Epithelial cell of proximal tubule (primary cell): ENCODE results near the gene SPACA5B. TPM values are rescaled to one million over a fixed set of nuclear protein-coding genes. Genes with fewer than 3 reads are reported as not detected.
"Not testable (repeated sequence)": the region's sequence is repeated elsewhere in the genome, so short reads cannot be mapped to it uniquely, and the experiment has no call there.

Experiments
- DNase-seq: peaks from one replicate; pipeline ENCODE4 v3.0.0-alpha.2; 2011; ENCODE audit warnings: low read depth
- H3K4me3 ChIP-seq: 2 replicates; pipeline ENCODE4 v1.5.1; 2011; ENCODE audit warnings: low read depth, mild to moderate bottlenecking, low read length
- total RNA-seq: library from RNA; depleted of rRNA; stranded (reverse); fragments of >200 nt; gene quantifications from 2 replicates; pipeline ENCODE4 v1.2.3, GENCODE V29; 2015
- TF ChIP-seq, protein P1 (sequence below): conservative IDR thresholded peaks from 2 replicates; pipeline ENCODE4 v1.5.1; 2012; ENCODE audit warnings: low read depth, mild to moderate bottlenecking, low read length

Gene SPACA5B
- total RNA-seq, 1 donor from 2014 or later: not detected

DNA sequence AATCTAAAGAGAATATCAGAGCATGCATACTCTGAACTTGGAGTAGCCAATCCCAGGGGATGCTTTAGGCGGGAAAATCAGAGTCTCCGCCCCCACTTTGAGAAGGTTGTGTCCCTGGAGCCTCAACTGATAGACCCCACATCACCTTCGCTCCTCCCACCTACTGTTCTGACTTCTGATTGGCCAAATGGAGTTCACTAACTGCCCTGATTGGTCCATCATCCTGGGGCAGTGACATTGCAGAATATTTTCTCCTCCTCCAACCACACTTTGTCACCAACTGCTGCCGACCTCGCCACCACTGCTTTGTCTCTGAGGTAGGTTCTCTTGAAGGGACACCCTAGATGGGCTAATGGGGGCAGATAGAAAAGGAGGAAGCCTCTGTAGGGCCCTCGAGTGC is 22.7 kb upstream of the SPACA5B start:
- DNase-seq: no peak
- no peak overlapping the region for H3K4me3 ChIP-seq

DNA sequence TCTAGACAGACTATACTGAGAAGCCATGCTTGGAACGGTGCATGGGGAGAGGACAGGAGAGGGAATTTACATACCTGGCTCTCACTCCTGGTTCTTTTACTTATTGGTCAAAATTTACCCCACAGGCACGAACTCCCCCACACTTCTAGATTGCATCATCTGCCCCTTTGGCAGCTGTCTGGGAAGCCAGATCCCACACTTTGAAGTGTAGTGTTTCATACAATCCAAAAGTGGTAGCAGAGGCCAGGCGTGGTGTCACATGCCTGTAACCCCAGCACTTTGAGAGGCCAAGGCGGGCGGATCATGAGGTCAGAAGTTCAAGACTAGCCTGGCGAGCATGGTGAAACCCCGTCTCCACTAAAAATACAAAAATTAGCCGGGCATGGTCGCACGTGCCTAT is 5.1 kb upstream of the SPACA5B start:
- not testable (repeated sequence) for DNase-seq, H3K4me3 ChIP-seq

More for the DNA sequence above, 22.7 kb upstream of the SPACA5B start:
- TF ChIP-seq, protein P1, sequence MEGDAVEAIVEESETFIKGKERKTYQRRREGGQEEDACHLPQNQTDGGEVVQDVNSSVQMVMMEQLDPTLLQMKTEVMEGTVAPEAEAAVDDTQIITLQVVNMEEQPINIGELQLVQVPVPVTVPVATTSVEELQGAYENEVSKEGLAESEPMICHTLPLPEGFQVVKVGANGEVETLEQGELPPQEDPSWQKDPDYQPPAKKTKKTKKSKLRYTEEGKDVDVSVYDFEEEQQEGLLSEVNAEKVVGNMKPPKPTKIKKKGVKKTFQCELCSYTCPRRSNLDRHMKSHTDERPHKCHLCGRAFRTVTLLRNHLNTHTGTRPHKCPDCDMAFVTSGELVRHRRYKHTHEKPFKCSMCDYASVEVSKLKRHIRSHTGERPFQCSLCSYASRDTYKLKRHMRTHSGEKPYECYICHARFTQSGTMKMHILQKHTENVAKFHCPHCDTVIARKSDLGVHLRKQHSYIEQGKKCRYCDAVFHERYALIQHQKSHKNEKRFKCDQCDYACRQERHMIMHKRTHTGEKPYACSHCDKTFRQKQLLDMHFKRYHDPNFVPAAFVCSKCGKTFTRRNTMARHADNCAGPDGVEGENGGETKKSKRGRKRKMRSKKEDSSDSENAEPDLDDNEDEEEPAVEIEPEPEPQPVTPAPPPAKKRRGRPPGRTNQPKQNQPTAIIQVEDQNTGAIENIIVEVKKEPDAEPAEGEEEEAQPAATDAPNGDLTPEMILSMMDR: no peak

DNA sequence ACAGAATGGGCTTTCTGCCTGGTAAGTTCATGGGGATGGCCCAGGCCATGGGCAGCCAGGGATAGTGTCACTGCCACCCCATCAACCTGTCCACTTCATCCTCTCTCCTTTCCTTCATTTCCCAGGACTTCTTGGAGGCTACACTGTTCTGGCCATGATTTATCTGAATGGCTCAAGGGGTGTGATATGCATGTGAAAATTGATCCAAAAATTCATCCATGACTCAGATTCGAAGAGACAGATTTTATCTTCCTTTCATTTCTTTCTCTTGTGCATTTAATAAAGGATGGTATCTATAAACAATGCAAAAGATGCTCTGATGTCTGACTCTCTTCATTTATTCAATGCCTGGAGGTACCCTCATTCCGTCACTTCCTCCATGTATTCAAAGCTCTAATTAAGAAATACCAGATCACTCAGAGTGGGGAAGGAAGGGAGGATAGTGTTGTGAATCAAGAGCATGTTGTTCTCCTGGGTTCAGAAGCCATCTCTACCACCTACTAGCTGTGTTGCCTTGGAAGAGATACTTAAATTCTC is 1.9 kb downstream of the SPACA5B start:
- H3K4me3 ChIP-seq, DNase-seq: not testable (repeated sequence)

DNA sequence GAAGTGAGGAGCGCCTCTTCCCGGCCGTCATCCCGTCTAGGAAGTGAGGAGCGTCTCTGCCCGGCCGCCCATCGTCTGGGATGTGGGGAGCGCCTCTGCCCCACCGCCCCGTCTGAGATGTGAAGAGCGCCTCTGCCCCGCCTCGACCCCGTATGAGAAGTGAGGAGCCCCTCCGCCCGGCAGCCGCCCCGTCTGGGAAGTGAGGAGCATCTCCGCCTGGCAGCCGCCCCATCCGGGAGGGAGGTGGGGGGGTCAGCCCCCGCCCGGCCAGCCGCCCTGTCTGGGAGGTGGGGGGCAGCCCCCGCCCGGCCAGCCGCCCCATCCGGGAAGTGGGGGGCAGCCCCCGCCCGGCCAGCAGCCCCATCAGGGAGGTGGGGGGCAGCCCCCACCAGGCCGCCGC is 8.7 kb downstream of the SPACA5B start:
- H3K4me3 ChIP-seq, DNase-seq: not testable (repeated sequence)

DNA sequence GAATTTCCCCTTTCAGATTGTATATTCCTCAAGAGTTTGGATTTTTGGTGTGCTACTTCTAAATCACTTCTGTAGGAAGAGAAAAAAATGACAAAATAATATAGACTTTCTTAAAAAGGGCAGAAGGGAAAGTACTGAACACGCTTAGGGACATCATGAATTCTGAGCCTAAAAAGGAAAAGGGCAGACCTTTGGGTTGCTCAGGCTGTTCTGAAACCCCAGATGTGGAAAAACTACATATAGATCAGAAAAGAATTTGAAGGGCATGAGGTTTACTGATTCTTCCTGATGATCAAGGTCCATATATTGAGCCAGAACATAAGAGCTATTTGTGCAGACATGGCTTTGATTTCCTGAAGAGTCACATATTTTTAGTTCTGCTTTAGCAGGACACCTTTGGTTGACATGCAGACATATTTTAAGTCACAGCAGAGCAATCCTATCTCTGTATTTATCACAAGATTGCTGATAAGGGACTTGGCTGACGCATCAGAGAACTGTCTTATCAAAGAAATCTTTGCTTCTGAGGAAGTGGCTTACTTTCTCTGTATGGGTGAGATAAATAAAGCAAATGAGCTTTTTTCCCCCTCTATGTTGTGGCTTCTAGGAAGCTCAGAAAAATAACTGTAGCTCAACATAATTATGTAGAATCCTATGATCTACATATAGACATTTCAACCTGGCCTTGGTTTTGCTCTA is 11.5 kb downstream of the SPACA5B start:
- not testable (repeated sequence) for DNase-seq, H3K4me3 ChIP-seq

DNA sequence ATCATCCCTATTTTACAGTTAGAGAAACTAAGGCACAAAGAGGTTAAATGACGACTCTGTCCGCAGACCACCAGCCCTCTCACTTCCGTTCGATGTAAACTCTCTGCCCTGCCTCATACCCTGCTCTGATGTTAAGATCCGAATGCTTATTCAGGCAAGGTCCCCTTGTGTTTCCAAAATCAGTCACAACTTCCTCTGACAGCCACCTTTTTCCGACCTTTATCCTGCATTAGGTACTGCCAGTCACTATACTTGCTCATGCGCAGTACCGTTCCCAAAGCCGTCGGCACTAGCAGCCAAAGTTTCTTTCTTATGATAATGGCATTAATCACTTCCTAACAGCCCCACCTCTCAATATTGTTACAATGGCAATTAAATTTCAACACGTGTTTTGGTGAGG is 12.3 kb downstream of the SPACA5B start:
- DNase-seq, H3K4me3 ChIP-seq: not testable (repeated sequence)

DNA sequence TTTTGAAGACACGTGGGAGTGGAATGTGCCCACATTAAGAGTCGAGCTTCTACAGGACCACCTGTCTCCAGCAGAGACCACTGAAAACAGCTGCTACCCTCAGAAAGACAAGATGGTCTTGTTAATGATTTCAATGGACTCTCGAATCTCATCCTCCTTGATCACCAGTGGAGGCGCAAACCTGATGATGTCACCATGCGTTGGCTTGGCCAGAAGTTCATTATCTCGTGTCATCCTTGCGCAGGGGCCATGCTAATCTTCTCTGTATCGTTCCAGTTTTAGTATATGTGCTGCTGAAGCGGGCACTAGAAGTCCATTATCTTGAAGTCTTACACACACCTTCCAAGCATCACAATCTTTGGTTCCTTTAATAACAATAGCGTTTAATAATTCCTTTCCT is 23.3 kb downstream of the SPACA5B start:
- TF ChIP-seq, protein P1: no peak
- H3K4me3 ChIP-seq: no peak overlapping the region
- DNase-seq: no peak

DNA sequence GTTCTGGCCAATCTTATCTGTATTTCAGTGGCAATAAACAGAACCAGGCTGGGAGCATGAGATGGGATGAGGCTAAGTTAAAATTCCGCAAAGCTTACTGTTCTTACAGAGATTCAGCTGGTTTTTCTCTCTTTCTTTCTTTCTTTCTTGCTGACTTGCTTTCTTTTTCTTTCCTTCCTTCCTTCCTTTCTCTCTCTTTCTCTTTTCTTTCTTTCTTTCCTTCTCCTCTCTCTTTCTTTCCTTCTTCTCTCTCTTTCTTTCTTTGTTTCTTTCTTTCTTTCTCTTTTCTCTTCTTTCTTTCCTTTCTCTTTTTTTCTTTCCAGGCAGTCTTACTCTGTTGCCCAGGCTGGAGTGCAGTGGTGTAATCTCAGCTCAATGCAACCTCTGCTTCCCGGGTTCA is 24.4 kb downstream of the SPACA5B start:
- TF ChIP-seq, protein P1: no peak
- no peak overlapping the region for H3K4me3 ChIP-seq
- no peak for DNase-seq

DNA sequence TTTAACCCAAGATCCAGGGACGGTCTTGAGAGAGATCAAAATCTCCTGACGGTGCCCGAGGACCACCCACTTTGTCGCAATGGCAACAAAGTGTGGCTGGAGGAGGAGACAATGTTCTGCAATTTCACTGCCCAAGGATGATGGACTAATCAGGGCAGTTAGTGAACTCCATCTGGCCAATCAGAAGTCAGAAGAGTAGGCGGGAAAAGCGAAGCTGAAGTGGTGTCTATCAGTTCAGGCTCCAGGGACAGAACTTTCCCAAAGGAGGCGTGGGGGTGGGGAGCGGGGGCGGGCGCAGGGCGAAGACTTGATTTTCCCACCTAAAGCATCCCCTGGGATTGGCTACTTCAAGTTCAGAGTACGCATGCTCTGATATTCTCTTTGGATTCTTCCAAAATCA is 25.6 kb downstream of the SPACA5B start:
- TF ChIP-seq, protein P1: no peak
- DNase-seq: no peak
- H3K4me3 ChIP-seq: no peak overlapping the region

DNA sequence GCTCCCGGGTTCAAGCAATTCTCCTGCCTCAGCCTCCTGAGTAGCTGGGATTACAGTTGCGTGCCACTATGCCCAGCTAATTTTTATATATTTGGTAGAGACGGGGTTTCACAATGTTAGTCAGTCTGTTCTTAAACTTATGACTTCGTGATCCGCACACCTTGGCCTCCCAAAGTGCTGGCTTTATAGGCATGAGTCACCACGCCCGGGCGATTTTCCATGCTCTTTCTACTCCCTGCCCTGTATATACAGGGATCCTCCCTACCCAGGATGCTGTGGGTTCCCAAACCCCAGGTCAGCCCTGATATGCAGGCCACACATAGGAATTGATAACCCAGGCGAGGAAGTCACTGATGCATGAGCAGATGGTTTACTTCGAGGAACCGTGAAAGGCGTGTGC is 34.8 kb downstream of the SPACA5B start:
- no peak overlapping the region for H3K4me3 ChIP-seq
- TF ChIP-seq, protein P1: no peak
- no peak for DNase-seq

DNA sequence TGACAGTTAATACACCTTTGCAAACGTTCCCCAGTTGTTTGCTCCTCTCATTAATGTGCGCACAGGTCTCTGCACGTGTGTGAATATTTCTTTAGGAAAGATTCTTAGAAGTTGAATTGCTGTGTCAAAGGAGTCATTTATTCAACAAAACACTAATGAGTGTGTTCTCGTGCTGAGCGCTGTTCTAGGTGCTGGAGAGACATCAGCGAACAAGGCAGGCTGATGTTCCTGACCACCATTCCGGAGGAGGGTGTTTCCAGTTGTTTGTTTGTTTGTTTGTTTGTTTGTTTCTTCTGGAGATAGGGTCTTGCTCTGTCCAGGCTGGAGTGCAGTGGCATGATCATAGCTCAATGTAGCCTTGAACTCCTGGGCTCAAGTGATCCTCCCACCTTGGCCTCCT is 35.9 kb downstream of the SPACA5B start:
- not testable (repeated sequence) for H3K4me3 ChIP-seq, DNase-seq
